AG09309 (cell line): Measurements from ENCODE around the gene GFI1B.
"Not testable (repeated sequence)": the region's sequence is repeated elsewhere in the genome, so short reads cannot be mapped to it uniquely, and the experiment has no call there.

Source experiments
- DNase-seq: peaks from one replicate; pipeline ENCODE4 v3.0.0-alpha.2; 2010; ENCODE audit warnings: low read depth
- H3K4me3 ChIP-seq: 2 replicates; pipeline ENCODE4 v1.5.1; 2011; ENCODE audit warnings: mild to moderate bottlenecking, low read depth, low read length, moderate library complexity; ENCODE audit not compliant: control insufficient read depth
- TF ChIP-seq, protein P1 (sequence below): IDR thresholded peaks from 2 replicates; pipeline ENCODE4 v1.5.1; 2011; ENCODE audit warnings: mild to moderate bottlenecking, low read depth, low read length, inconsistent platforms; ENCODE audit not compliant: insufficient read depth, control insufficient read depth; ENCODE audit errors: missing control alignments

Gene GFI1B

DNA sequence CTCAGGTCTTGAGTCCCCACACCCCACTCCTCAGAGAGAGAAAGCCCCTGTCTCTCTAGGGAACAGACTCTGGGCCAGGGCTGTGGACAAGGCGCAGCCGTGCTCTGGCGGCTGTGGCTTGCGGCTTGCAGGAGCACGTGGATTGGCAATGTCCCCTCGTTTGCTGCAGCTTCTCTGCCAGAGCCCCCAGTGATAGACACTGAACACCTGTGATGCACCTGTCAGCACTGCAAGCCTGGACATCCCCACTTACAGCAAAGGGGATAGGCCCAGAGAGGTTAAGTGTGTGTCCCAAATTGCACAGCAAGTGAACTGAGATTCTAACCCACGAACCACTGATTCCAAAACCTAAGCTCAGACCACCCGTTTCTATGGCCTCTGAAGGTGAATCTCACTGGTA lies 7.0 kb downstream of the GFI1B start:
- DNase-seq: no peak
- TF ChIP-seq, protein P1, sequence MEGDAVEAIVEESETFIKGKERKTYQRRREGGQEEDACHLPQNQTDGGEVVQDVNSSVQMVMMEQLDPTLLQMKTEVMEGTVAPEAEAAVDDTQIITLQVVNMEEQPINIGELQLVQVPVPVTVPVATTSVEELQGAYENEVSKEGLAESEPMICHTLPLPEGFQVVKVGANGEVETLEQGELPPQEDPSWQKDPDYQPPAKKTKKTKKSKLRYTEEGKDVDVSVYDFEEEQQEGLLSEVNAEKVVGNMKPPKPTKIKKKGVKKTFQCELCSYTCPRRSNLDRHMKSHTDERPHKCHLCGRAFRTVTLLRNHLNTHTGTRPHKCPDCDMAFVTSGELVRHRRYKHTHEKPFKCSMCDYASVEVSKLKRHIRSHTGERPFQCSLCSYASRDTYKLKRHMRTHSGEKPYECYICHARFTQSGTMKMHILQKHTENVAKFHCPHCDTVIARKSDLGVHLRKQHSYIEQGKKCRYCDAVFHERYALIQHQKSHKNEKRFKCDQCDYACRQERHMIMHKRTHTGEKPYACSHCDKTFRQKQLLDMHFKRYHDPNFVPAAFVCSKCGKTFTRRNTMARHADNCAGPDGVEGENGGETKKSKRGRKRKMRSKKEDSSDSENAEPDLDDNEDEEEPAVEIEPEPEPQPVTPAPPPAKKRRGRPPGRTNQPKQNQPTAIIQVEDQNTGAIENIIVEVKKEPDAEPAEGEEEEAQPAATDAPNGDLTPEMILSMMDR: no peak
- H3K4me3 ChIP-seq: no peak overlapping the region

DNA sequence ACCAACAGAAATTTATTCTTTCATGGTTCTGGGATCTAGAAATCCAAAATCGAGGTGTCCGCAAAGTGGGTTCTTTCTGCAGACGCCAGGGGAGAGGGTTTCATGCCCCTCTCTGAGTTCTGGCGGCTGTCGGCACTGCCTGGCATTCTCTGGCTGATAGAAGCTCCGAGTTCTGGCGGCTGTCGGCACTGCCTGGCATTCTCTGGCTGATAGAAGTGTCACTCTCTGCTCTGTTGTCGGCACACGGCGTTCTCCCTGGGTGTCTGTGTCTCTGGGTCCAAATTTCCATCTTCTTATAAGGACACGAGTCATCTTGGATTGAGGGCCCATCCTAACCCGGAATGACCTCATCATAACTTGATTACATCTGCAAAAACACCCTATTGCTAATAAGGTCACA lies 7.6 kb downstream of the GFI1B start:
- TF ChIP-seq, protein P1: no peak
- DNase-seq: no peak
- no peak overlapping the region for H3K4me3 ChIP-seq

DNA sequence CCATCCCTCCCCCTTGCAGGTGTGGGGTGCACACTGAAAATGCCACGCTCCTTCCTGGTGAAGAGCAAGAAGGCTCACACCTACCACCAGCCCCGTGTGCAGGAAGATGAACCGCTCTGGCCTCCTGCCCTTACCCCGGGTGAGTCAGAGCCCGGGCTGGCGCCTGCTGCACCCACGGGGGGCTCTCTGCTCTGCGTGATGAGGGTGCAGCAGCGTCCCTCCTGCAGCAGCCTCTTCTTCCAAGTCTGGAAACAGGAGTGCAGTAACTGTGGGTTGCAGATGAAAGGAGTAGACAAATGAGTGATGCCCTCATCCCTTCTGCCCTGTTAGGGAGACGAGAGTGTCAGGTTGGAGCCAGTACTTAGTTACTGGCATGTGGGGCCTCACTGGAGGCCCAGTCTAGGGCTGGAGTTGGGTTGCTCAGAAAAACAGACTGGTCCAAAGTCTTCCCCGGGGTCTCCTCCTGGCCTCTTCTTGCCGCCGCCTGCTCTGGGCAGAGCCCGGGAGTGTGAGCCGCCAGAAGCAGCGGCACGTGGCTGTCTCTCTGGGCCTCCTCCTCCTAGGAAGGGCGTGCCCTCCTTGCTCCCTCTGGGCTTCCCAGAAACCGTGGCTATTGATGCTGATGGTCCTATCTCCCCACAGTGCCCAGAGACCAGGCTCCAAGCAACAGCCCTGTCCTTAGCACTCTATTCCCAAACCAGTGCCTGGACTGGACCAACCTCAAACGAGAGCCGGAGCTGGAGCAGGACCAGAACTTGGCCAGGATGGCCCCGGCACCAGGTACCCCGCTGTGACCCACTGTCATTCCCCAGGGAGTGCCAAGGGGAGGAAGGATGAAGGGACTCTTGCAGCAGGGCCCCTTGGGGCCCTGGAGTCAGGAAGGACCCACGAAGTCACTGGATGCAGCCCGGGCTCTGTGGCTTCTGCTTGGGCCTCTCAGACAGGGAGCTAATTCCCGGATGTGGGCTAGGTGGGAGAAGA lies 8.4 kb downstream of the GFI1B start:
- TF ChIP-seq, protein P1: no peak
- H3K4me3 ChIP-seq: no peak overlapping the region
- DNase-seq: no peak

DNA sequence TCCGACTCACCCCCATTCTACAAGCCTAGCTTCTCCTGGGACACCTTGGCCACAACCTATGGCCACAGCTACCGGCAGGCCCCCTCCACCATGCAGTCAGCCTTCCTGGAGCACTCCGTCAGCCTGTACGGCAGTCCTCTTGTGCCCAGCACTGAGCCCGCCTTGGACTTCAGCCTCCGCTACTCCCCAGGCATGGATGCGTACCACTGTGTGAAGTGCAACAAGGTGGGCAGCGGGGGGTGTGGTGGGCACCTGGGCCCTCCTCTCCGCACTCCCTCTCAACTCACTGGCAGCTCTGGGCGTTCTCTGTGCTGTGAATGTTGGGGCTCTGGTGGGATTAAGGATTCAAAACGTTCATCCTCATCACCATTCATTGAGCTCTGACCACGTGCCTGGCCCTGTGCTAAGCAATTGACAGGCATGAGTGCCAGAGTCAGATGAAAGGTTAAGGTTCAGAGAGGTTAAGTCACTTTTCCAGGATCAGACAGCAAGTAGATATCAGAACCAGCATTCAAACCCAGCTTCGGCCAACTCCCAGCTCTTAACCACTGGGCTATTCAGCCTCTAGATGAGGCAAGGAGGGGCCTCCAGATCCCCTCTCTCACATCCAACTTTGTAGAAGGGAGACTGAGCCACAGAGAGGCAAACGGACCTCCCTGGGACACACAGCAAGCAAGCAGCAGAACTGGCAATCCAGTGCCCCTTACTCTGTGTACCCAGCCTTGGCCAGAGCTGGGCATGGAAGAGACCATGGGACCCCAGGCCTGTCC lies 9.9 kb downstream of the GFI1B start:
- TF ChIP-seq, protein P1: no peak
- no peak overlapping the region for H3K4me3 ChIP-seq
- no peak for DNase-seq

DNA sequence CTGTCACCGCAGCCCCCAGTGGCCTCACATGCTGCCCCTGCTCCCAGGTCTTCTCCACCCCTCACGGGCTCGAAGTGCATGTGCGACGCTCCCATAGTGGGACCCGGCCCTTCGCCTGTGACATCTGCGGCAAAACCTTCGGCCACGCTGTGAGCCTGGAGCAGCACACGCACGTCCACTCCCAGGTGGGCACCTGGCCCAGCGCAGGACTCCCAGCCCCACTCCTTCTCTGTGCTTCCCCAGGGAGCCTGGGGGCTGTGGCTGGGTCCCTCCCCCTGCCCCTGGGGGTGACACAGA lies 10.5 kb downstream of the GFI1B start:
- TF ChIP-seq, protein P1: no peak
- no peak overlapping the region for H3K4me3 ChIP-seq
- DNase-seq: no peak

DNA sequence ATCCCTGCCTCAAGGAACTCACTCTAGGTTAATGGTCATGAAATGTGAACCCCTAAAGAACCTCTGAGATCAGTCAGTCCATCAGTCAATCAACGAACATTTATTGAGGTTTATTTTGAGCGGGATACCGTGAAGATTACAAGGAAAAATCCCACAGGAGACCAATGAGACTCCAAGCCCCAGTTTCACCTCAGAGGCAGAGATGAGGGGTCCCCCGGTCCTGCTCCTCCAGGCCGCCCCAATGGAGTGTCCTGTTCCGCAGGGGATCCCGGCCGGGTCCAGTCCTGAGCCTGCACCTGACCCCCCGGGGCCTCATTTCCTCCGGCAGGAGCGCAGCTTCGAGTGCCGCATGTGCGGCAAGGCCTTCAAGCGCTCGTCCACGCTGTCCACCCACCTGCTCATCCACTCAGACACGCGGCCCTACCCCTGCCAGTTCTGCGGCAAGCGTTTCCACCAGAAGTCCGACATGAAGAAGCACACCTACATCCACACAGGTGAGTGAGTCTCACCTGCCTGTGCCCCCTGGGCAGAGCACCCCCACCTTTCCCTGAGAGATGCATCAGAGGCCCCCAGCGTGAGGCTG lies 11.0 kb downstream of the GFI1B start:
- TF ChIP-seq, protein P1: no peak
- no peak for DNase-seq
- H3K4me3 ChIP-seq: no peak overlapping the region

DNA sequence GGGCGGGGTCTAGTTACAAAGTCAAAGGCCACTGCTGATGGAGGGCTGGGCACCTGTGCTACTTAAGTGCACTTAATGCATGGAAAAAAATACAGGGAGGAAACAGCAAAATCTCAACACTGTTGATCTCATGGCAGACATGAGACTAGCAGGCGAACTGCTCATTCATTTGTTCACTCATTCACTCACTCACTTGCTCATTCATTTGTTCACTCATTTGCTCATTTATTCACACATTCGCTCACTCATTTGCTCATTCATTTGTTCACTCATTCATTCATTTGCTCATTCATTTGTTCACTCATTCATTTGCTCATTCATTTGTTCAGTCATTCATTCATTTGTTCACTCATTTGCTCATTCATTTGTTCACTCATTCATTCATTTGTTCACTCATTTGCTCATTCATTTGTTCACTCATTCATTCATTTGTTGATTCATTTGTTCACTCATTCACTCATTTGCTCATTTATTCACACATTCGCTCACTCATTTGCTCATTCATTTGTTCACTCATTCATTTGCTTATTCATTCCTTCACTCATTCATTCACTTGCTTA lies 11.6 kb downstream of the GFI1B start:
- DNase-seq, H3K4me3 ChIP-seq: not testable (repeated sequence)
